GM06990 (cell line): ENCODE data around the gene POU2AF2.

Experiments
- DNase-seq: peaks from one replicate; pipeline ENCODE4 v3.0.0-alpha.2; 2011; ENCODE audit not compliant: insufficient read length; ENCODE audit errors: extremely low read depth
- H3K27me3 ChIP-seq: replicated peaks from 2 replicates; pipeline ENCODE4 v1.6.0; 2011; ENCODE audit warnings: low read length; ENCODE audit not compliant: control insufficient read depth, insufficient read depth
- H3K36me3 ChIP-seq: 2 replicates; pipeline ENCODE4 v1.5.1; 2011; ENCODE audit warnings: low read length; ENCODE audit not compliant: control insufficient read depth, insufficient read depth
- H3K4me3 ChIP-seq: replicated peaks from 2 replicates; pipeline ENCODE4 v1.5.1; 2011; ENCODE audit warnings: low read depth, mild to moderate bottlenecking, control low read depth, low read length
- CTCF ChIP-seq: IDR thresholded peaks from 2 replicates; pipeline ENCODE4 v1.5.1; 2011; ENCODE audit warnings: low read length, control low read depth, mild to moderate bottlenecking, inconsistent platforms; ENCODE audit not compliant: insufficient read depth, poor library complexity, severe bottlenecking

The POU2AF2 gene

GRCh38 chr11:111245425-111245824 lies at the start of gene POU2AF2:
Gene POU2AF2 (plus strand): TSS chr11:111245725. CDS start chr11:111245854, 129 bp downstream.
- TF ChIP-seq CTCF: no peak
- peaks cover 2% of the 10 kb centered on the region; the same call in 1 of the 2 replicates for H3K27me3 ChIP-seq
- H3K36me3 ChIP-seq: no peaks in the 10 kb centered on the region
- no peak within 1 kb of the TSS for H3K4me3 ChIP-seq
- no peak for DNase-seq

- TF ChIP-seq CTCF: no peak
- no peaks in the 10 kb centered on the region for H3K36me3 ChIP-seq
- H3K27me3 ChIP-seq: no peaks in the 10 kb centered on the region
- no peak overlapping the region for H3K4me3 ChIP-seq
- DNase-seq: no peak
Measured at GRCh38 chr11:111200010-111200534, 45.5 kb upstream of the POU2AF2 start.

- no peaks in the 10 kb centered on the region; the same call in 1 of the 2 replicates for H3K27me3 ChIP-seq
- no peak for TF ChIP-seq CTCF
- H3K36me3 ChIP-seq: no peaks in the 10 kb centered on the region
- no peak overlapping the region for H3K4me3 ChIP-seq
- no peak for DNase-seq
Measured at GRCh38 chr11:111204211-111204610, 41.3 kb upstream of the POU2AF2 start.

- TF ChIP-seq CTCF: no peak
- no peaks in the 10 kb centered on the region for H3K36me3 ChIP-seq
- H3K4me3 ChIP-seq: no peak overlapping the region
- H3K27me3 ChIP-seq: no peaks in the 10 kb centered on the region; the same call in 1 of the 2 replicates
- DNase-seq: no peak
Measured at GRCh38 chr11:111205632-111206385, 39.7 kb upstream of the POU2AF2 start.

- TF ChIP-seq CTCF: no peak
- Histone ChIP-seq H3K27me3 (no peaks in the 10 kb centered on the region; the same call in 1 of the 2 replicates), H3K36me3 (no peaks in the 10 kb centered on the region), H3K4me3 (no peak overlapping the region)
- DNase-seq: no peak
Measured at GRCh38 chr11:111206472-111206871, 39.1 kb upstream of the POU2AF2 start.

GRCh38 chr11:111207213-111207612 lies 38.3 kb upstream of the POU2AF2 start:
- H3K4me3 ChIP-seq: no peak overlapping the region
- no peaks in the 10 kb centered on the region for H3K36me3 ChIP-seq
- TF ChIP-seq CTCF: no peak
- no peak for DNase-seq
- H3K27me3 ChIP-seq: no peaks in the 10 kb centered on the region; the same call in 1 of the 2 replicates
